GM21515 (cell line): Measurements from ENCODE around the gene DENND2A.
"Not testable (repeated sequence)": the region's sequence is repeated elsewhere in the genome, so short reads cannot be mapped to it uniquely, and the experiment has no call there.

Experiments used
- ATAC-seq: cut with Tn5 transposase; IDR thresholded peaks from one replicate; pipeline ENCODE4 v1.9.1; 2021; ENCODE audit not compliant: unreplicated experiment

The DENND2A gene, protein sequence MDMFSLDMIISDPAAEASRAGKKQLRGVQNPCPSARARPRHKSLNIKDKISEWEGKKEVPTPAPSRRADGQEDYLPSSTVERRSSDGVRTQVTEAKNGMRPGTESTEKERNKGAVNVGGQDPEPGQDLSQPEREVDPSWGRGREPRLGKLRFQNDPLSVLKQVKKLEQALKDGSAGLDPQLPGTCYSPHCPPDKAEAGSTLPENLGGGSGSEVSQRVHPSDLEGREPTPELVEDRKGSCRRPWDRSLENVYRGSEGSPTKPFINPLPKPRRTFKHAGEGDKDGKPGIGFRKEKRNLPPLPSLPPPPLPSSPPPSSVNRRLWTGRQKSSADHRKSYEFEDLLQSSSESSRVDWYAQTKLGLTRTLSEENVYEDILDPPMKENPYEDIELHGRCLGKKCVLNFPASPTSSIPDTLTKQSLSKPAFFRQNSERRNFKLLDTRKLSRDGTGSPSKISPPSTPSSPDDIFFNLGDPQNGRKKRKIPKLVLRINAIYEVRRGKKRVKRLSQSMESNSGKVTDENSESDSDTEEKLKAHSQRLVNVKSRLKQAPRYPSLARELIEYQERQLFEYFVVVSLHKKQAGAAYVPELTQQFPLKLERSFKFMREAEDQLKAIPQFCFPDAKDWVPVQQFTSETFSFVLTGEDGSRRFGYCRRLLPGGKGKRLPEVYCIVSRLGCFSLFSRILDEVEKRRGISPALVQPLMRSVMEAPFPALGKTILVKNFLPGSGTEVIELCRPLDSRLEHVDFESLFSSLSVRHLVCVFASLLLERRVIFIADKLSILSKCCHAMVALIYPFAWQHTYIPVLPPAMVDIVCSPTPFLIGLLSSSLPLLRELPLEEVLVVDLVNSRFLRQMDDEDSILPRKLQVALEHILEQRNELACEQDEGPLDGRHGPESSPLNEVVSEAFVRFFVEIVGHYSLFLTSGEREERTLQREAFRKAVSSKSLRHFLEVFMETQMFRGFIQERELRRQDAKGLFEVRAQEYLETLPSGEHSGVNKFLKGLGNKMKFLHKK

DNA sequence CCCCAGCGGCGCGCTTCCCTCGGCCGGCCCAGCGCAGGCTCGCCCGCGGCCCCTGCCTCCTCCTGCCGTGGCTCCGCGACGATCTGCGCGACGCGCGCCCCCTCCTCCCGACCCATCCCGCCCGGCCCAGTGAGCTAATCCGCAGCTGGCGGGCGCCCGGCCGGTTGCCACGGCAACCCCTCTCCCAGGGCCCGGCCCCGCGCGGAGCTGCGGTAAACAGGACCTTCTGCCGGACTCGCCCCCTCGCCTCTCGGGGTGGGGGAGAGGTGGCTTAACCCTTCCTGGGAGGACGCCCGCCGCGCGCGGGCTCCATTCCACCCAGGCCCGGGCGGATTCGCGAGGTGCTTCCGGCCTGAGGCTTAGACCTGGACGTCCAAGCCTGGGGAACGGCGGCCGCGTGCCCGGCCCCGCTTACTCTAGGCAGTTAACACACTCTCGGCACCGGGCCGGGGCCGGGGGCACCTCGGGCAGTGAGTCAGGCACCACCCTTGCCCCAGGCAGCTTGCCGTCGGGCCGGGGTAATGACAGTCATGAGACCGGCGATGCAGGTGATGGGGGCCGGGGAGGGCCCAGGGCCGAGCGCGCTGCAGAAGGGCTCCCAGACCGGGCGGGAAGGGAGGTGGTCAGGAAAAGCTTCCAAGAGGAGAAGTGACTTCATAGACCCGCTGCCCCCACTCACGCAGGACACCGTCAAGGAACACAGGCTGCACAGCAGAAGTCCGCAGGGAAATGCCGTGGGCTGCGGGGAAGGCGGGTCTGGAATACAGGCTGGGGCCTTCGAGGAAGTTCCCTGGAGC lies at the start of gene DENND2A:
Gene DENND2A (minus strand): TSS at position 87 of the 797 bp plus-strand sequence. CDS start 38,416 bp downstream, outside the sequence.
- no peak for ATAC-seq

DNA sequence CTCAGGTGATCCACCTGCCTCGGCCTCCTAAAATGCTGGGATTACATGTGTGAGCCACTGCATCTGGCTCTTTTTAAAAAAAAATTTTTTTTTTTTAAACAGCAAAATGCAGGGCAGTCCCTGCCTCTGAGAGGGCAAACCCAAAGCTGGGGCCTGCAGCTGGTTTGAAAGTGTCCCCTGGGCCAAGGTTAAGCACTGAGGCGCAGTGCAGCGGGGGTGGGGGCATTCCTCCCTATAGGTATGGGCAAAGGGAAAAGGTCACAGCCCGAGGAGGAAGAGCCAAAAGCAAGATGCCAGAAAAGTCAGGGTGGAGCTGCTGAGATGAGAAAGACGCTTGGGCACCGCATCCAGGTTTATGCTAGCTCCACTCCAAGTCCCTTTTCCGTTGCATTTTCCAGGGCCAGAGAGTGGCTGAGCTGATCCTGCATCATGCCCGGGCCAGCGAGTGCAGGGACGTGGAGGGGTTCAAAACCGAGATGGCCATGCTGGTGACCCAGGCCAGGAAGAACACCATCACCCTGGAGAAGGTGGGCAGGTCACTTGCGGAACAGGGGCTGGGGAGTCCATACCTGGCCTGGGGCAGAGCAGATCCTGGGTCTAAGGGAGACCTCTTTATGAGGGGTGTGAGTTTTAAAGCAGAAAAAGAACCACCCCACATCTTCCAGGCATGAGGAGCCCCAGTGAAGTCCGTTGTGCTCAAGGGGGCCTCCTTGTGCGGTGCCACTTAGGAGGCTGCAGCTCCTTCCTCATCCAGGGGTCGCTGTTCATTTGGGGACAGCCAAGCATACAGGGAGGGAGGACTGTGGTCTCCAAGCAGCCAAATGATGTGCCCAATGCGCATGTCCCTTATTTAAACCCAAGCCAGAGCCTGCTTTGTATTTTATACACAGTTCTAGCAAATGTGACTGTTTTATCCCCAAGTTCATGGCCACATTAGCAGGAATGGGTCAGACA lies 48.9 kb upstream of the DENND2A start:
- no peak for ATAC-seq

DNA sequence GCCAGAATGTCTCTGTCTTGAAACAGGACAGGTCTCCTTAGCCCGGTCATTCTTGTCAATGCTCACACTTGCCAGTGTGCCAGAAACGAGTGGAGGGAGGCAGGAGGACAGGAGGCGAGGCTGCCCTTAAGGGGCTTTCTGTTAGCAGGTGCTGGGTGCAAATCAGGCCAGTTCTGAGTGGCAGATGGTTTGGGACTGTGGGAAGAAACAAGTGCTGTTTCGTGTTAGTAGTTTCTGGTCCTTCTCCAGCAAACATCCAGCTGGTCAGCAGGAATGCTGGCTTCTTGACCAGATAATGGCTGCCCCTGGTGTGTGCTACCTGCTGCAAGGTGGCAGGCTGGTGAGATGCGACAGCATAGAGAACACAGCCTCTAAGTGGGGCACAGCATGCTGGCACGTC lies 47.7 kb upstream of the DENND2A start:
- no peak for ATAC-seq

DNA sequence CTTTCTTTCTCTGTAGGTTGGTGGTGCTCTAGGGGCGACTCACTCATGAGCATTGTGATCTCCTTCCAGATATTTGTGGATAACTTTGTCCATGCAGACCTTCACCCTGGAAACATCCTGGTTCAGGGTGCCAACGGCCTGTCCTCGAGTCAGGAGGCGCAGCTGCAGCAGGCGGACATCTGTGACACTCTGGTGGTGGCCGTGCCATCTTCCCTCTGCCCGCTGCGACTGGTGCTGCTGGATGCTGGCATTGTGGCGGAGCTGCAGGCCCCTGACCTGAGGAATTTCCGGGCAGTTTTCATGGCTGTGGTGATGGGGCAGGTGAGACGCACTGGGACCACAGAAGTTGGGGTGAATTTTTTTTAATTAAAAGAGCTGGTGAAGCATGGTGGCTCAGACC lies 46.3 kb upstream of the DENND2A start:
- ATAC-seq: no peak

DNA sequence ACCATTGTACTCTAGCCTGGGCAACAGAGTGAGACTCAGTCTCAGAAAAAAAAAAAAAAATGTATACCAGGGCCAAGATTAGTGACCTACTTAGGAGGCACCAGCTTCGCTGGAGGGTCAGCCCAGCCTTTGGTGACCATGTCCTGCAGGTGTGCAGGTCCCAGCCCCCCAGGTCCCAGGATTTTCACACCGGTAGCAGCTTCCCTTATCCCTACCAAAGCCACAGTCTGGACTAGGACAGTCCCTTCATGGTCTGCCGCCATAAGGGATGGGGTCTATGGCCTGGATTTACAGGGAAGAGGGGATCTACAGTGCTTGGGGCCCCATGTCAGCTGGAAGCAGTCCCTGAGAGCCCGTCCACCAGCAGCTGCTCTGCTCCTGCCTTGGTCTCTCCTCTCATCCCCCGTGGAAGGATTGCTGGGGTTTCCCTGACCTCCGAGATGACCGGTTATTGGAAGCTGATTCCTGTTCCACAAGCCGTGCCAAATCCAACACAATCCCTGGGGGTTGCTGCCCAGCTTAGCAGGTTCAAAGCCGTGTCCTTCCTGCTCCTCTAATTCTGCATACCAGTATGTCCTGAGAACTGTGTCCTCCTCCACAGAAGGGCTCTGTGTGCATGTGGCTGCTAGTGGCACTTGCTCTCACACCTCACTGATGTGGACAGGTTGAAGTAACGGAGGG lies 44.9 kb upstream of the DENND2A start:
- no peak for ATAC-seq

DNA sequence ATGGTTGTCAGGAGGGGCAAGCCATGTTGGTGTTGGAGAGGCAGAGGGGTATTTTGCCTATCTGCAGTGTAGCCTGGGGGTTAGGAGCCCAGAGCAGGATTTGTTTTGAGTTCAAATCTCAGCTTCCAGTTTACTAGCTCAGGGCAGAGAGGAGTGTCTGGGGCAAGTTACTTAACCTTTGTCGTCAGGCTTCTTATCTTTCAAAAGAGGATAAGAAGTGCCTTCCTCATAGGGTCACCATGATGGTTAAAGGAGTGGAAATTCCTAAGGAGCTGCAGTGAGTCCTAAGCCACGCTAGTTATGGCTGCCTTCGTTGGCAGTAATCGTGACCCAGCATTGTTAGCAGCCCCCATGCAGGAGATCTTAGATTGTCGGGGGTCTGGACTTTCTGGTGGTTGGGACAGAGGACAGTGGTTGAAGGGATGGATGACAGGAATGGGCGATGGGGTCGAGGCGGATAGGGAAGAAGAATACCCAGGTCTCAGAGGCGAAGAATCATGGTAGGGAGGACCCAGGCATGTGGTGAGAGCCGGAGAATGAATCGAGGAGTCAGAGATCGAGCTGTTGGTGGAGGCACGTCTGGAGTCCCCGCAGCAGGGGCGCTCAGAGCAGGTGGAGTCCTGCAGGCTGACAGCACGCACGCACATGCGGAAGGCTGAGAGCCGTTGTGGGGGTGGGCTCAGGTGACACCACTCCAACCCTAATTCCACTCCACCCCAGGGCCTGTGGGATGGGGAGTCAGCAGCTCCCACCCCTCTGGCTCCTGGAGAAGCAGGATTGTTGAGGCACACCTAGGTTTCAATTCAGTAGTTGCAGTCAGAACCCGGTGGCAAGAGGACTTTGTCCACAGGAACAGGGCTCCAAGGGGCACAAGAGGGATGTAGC lies 43.7 kb upstream of the DENND2A start:
- ATAC-seq: no peak

DNA sequence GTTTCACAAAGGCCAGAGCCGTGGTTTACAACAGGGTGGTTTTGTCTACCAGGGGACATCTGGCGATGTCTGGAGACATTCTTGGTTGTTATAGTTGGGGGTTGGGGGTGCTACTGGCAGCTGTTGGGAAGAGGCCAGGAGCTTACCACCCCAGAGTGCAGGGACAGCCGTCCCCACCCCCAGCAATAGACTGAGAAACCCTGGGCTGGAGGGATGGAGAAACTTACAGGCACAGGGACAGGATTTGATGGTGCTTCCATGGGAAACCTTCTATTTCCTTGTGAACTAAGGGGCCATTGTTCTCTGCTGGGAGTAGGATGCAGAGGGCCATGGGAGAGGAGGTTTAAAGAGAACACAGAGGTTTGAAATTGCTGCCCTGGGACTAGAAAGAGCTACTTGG lies 43.0 kb upstream of the DENND2A start:
- no peak for ATAC-seq

DNA sequence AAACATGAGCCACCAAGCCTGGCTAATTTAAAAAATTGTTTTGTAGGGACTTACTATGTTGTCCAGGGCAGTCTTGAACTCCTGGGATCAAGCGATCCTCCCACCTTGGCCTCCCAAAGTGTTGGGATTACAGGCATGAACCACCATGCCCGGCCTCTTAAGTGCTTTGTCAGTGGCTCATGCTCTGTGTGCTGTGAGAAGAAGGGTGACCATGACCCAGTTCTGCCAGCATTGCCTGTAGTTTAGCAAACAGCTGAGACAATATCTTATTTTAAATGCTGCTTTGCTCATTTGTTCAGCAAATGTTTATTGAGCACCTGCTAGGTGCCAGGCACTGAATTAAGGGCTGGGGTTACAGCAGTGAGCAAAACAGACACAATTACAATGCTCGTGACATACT lies 41.2 kb upstream of the DENND2A start:
- ATAC-seq: no peak

DNA sequence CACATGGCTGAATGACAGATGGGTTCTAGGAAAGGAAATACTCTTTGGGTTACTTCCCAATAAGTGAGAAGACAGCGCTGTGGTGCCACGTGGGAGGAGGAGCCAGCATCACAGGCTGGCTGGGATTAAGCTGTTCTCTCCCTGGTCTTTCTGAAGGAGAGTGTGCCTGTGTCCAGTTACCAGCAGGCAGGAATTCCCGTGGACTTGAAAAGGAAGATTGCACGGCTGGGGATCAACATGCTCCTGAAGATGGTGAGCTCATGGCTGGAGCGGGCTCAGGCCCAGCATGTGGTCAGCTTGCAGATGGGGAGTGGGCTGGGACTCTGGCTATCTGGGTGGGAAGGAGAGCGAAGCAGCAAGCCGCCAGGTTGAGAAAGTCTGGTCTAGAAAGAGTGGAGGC lies 40.3 kb upstream of the DENND2A start:
- ATAC-seq: no peak

DNA sequence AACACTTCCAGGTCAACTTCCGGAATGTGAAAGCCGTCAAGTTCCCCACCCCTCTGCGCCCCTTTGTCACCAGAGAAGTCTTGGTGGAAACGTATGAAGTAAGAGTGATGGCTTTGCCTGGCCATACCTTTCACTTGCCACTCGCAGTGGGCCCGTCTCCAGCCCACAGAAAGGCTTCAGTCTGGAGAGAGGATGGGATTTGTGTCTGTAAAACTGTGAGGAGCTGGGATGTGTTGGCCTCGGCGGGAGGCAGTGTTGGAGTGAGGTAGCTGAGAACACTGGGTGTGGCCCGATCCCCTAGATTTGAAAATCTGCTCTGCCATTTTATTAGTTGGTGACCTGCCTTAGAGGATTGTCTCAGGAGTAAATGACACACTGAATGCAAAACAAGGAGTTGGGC lies 38.6 kb upstream of the DENND2A start:
- no peak for ATAC-seq

DNA sequence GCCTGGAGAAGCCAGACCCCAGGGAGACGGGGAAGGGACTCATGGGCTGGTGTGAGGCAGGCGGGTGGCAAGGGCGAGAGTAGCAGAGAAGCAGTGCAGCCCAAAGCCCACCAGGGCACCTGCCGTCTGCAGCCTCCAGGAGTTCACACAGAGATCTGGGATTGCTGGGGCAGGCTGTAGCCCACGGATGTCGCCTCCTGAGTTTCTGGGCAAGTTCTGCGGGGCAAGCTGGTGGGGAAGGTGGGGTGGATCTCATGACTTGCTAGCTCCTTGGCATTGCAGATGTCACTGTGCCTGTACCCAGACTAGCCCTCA lies 38.2 kb upstream of the DENND2A start:
- no peak for ATAC-seq

DNA sequence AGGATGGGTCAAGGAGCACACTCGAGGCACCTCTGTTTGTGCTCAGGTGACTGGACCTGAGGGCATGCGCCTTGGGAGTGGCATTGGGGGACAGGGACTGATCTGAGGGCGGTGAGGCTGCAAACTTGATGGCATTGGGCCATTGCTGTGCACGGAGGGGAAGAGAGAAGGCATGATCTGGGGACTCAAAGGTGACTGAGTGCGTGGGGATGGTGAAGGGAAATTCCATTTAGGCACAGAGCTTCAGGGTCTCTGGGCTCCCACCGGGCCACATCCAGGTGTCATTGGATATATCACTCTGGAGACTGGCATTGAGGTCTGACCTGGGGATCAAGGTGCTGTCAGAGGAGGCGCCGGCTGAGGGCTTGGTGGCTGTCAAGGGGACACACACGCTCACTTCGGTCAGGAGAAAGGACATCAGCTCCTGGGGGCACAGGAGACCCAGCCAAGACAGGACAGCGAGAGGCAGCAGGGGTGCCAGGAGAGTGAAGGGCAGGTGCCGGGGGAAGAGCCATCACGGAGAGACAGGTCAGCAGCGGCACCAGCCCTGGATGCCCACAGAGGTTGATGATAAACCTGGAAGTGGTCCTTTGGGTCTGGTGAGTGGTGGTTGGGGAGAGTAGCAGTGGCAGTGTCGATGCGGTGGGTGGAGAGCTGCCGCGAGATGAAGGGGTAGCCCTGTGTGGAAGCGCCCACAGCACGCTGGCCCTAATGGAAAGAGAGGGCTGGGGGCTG lies 37.6 kb upstream of the DENND2A start:
- no peak for ATAC-seq

DNA sequence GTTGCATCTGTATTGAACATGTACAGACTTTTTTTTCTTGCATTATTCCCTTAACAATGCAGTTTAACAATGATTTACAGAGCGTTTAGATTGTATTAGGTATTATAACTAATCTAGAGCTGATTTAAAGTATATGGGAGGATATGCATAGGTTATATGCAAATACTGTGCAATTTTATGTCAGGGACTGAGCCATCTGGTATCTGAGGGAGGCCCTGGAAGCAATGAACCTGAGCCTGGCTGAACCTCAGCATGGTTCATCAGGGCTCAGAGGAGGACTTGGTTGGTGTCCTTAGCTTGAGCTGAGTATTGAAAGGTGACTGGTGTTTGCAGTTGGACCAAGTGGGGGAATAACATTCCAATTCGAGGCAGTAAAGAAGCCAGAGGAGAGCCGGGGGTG lies 36.9 kb upstream of the DENND2A start:
- no peak for ATAC-seq

DNA sequence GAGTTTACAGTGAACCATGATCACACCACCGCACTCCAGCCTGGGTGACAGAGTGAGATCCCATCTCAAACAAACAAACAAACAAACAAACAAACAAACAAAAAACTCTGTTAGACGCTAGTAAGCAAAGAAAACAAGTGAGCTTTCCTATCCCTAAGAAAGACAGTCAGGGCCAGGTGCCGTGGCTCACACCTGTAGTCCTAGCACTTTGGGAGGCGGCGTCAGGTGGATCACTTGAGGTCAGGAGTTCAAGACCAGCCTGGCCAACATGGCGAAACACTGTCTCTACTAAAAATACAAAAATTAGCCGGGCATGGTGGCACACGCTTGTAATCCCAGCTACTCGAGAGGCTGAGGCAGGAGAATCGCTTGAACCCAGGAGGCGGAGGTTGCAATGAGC lies 36.3 kb upstream of the DENND2A start:
- ATAC-seq: not testable (repeated sequence)

DNA sequence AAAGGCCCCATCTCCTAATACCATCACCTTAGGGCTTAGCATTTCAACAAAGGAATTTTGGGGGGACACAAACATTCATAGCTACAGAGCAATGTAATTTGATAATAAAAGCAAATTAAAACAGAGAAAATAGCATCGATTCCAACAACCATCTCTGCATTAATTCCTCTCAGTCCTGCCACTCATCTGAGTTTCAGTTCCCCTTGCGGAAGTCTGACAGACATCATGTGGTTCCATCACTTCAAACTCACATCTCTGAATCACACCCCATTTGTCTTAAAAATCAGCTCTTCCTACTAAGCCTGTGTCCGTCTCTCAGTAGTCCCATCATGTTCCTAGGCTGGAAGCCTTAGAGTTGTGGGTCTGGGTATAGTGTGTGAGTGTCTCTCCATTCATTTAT lies 35.7 kb upstream of the DENND2A start:
- ATAC-seq: peak; percentile 57

DNA sequence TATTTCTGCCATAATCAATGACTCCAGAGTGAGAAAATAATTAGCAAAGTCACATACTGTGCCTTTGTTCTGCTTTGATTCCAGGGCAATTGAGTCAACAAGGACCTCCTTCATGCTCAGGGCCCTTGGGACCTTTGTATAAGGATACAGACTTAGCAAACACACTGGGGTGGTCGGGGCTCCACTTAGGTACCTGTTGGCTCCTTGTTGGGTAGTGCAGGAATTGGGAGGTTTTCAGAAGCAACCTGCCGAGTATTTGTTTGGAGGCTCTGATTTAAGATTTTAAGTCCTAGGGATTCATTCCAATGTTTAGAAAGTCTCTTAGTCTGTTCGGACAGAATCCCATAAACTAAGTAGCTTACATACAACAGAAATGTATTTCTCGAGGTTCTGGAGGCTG lies 35.1 kb upstream of the DENND2A start:
- no peak for ATAC-seq

DNA sequence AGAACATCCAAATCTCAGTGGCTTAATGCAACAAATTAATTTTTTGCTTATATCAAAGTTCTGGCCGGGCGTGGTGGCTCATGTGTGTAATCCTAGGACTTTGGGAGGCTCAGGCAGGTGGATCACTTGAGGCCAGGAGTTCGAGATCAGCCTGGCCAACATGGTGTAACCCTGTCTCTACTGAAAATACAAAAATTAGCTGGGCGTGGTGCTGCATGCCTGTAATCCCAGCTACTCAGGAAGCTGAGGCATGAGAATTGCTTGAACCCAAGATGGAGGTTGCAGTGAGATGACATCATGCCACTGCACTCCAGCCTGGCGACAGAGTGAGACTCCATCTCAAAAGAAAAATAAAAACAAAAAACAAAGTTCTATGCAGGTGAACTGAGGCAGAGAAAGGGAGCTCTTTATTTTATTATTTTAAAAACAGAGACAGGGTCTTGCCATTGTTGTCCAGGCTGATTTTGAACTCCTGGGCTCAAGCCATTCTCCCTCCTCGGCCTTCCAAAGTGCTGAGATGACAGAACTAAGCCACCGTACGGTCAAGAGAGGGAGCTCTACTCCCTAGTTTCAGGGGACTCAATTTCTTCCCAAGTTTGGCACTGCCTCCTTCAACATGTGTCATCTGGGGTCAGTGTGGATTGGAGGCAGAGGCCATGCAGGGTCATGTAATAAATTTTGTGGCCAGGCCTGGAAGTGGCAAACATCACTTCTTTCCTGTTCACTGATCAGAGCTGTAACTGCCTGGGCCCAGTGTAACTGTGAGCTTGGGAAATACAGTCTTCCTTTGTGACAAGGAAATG lies 34.5 kb upstream of the DENND2A start:
- ATAC-seq: no peak
